ENCODE measurements around the gene MPL.

- TF ChIP-seq CTCF (IDR thresholded peaks at IDR 0.05) = no peak
- TF ChIP-seq POLR2A (IDR thresholded peaks at IDR 0.05) = no peak
Observed at GRCh38 chr1:43304314-43304681, 33.3 kb upstream of the MPL start.
